SIG-M5 treated with dmso at 0.1 percent for 504 hours (cell line): ENCODE results near the gene CEND1.

Source experiments
- DNase-seq: peaks from one replicate; lab custom pipeline; 2025; ENCODE audit not compliant: unreplicated experiment; lab: John Stamatoyannopoulos, UW

The CEND1 gene

DNA sequence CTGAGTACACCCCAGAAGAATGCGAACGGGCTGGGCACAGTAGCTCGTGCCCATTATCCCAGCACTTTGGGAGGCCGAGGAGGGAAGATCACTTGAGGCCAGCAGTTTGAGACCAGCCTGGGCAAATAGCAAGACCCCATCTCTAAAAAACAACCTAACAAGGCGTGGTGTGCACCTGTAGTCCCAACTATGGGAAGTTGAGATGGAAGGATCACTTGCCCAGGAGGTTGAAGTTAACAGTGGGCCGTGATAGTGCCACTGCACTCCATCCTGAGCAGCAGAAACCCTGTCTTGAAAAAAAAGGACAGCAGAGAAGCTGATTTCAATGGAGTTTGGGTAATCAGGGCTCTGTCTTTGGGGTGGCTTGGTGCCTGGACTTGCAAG, 23.2 kb upstream of the CEND1 start:
- no peak for DNase-seq

GRCh38 chr11:812390-812789, 22.5 kb upstream of the CEND1 start:
- no peak for DNase-seq

GRCh38 chr11:811446-812245, 21.8 kb upstream of the CEND1 start:
- DNase-seq: no peak

DNA sequence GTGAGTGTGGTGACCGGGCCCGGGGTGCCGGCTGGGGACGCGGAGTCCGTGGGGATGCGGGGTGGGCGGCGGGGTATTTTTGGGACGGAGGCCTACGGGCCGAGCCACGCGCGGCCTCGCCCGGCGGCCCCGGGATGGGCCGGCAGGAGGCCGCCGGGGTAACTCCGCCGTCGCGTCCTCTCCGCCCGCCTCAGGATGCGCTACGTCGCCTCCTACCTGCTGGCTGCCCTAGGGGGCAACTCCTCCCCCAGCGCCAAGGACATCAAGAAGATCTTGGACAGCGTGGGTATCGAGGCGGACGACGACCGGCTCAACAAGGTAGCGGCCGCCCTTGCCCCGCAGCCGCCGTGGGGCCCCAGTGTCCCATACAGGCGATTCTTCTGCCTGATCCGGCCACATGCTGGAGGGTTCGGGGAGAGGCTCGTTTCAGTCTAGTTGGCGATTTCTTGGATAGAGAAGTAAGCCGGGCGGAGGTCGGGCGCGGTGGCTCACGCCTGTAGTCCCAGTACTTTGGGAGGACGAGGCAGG, 20.2 kb upstream of the CEND1 start:
- no peak for DNase-seq

- DNase-seq: peak; percentile 85
Observed at GRCh38 chr11:809287-810039, 19.6 kb upstream of the CEND1 start, which contains the start of gene RPLP2. Gene RPLP2 (plus strand): TSS chr11:809967. CDS start chr11:810235, 268 bp downstream.

DNA sequence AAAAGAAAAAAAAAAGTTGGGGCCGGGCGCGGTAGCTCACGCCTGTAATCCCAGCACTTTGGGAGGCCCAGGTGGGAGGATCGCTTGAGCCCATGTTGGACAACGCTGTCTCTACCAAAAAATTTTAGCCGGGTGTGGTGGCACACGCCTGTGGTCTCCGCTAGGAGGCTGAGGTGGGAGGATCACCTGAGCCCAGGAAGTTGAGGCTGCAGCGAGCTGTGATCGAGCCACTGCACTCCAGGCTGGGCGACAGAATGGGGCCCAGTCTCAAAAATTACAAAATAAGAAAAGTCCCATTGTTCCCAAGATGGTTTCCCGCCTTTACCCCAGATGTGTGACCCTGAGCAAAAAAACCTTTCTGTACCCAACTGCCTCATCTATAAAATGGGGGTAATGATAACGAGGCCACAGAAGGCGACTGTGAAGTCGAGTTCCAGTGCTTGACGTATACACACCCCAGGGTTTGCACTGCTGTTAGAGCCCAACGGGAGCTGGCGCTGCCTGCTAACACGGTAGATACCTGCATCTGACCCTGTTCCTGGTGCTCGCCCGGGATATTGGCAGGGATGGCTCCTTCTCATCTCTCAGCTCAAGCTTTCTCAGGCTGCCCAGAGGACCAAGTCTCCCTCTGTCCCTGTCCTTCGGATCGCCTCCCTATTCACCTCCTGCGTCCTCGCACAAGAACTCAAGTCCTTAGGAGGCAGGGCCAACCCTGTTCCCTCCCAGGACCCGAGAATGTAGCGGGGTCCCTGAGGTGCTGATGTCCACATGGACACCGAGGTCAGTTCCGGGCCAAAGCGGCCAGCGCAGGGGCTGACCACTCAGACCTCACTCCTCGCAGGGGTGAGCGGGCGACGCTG, 18.8 kb upstream of the CEND1 start:
- no peak for DNase-seq

DNA sequence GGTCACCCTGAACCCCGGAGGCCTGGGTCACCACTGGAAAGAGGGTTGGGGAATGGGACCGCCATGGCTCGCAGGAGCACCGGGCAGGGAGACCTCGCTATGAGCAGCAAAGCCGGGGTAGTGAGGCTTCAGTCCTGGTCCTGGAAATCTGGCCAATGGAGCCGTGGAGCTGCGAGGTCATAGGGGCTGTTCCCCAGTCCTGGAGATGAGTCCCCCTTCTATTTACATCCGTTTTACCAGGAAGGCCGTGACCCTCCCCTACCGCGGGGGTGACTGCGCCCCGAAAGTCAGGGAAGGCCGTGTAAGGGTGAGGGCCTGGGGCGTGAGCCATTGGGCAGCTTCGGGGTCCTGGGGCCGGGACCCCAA, 14.7 kb upstream of the CEND1 start:
- DNase-seq: no peak

- no peak for DNase-seq
Observed at GRCh38 chr11:803770-804598, 14.1 kb upstream of the CEND1 start.

- DNase-seq: no peak
Observed at GRCh38 chr11:803467-803742, 13.5 kb upstream of the CEND1 start.

DNA sequence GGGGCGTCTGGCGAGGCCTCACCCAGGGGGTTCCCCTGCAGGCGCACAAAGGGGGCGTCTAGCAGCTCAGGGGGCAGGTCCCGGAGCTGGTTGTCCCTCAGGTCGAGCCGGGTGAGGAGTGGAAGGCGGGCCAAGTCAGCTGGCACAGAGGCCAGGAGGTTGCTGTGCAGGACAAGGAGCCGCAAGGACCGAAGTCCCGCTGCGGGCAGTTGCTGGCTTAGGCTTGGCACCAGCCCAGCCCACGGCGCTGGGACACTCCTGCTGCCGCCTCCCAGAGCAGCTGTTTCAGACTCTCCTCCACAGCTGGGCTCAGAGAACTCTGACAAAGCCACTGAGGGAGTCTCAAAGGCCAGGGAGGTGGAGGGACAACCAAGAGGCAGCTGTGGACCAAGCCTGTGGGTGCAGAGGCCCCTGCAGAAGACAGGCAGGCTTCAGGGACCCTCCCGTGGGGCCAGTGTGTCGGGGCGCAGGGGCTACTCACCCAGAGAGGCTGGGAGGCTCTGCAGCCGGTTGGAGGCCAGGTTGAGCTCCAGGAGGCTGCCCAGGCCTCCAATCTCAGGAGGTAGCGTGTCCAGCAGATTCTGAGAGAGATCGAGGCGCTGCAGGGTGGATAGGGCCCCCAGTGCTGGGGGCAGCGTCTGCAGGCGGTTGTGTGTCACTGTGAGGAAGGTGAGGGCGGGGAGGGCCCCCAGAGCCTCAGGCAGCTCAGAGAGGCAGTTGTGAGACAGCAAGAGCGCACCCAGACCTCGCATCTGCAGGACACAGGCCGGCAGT, 13.0 kb upstream of the CEND1 start:
- no peak for DNase-seq

DNA sequence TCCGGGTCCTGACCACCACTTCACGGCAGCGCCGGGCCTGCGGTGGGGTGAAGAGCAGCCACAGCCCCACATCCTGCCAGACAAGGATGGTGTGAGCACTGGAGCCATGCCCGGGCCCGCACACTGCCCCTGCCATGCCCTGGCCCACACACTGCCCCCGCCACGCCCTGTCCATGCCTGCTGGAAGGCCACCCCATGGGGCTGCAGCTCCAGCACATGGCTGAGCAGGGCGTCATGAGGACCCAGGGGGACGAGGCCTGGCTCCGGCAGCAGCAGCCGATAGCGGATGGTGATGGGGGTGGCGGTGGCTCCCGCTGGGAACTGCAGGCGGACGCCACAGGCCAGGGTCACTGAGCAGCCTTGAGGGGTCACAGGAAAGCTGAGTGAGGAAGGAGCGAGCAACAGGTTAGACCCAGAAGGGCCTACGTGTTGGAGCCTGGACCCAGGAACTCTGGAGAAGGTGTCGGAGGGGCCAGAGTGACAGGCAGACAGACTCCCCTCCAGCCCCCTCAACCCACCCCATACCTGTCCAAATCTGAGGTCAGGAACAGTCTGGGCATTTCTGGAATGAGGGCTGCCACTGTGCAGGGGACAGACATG, 12.2 kb upstream of the CEND1 start:
- no peak for DNase-seq

GRCh38 chr11:801097-801780, 11.3 kb upstream of the CEND1 start:
- DNase-seq: no peak

DNA sequence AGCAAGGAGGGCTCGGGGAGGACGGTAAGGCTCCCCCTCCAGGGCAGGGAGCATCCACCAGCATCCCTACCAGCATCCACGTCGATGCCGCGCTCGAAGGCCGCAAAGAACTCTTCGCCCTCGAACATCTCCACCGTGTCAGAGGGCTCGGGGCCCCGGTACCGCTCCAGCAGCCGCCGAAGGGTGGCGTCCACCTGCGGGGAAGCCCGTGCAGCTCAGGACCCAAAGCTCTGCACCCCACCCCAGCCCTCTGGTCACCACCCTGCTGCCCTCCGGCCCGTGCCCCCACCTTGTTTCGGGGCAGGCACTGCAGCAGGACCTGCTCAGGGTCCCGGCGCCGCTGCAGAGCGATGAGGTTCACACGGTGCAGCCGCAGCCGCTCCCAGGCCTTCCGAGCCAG, 10.6 kb upstream of the CEND1 start:
- DNase-seq: no peak

GRCh38 chr11:799641-800316, 9.9 kb upstream of the CEND1 start:
- DNase-seq: no peak

DNA sequence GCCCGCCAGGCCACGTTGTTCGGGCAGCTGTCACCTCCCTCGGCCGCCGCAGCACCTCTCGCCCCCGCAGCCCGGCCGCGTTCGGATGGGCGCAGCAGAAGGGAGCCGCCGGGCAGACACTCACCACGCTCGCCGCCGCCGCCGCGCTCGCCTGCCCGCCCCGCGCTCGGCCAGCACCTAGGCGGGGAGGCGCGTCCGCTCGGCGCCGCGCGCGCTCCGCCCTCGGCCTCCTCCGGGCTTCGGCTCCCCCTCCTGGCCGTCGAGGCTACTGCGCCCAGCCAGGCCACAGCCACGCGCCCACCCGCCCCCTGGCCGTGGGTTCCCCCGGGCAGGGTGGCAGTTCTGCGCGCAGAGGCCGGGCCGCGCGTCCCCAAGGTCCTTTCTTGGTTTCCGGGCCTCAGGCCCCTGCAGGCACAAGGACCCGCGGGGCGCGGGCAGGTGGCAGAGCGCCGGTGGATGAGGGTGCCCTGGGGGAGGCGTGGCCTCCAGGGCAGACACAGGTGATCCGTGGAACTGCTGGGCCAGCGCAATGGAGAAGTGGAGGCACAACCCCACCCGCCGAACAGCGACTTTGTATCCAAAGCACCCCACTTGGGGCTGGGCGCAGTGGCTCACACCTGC, 8.3 kb upstream of the CEND1 start, which contains the start of gene SLC25A22:
SLC25A22 (minus strand) TSS at position 189 of the 621 bp plus-strand sequence. CDS start 3,275 bp downstream, outside the sequence.
- DNase-seq: peak; percentile 54

DNA sequence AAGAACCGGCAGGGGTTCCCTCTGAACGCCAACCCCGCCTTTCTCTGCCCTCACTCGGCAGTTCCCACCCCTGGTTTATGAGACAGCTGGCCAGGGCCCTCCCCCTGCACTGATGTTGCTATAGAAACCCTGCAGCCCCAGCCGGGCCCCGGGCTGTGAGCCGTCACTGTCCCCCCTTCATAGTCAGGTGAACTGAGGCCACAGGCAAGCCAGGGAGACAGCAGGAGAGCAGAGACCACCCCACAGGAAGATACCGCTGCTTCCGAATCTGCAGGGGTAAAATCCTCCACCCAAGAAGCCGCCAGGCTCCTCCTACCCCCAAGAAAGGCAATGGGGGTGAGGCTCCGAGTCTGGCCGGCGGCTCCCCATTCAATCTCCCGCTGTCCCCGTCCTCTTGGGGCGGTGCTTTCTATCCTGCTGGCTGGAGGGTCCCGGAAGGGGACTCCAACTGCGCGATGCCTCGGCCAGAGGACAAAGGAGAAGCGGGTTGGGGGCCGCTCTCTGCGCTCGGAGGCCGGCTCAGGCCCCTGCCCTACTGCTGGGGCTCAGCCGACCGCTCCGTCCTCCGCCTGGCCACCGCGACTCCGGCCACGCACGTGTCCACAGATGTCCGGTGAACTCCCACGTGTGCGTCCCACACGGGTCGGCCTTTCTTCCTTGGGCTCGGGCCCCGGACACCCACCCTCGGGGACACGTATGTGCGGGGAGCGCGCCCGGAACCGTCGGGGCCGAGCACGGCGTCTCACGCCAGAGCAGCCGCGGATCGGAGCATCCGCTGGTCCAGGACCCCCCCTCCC, 7.6 kb upstream of the CEND1 start:
- peak; percentile 94 for DNase-seq
